Limb (tissue), 2 donors: ENCODE measurements around the gene GDF10.

Experiments
- DNase-seq, 2 donors: peaks; one replicate each; pipeline ENCODE4 v3.0.0-alpha.2; 2016; ENCODE audit errors: extremely low spot score in 2 of 2

GDF10 gene

GRCh38 chr10:47312663-47312995 is 12.6 kb downstream of the GDF10 start:
- DNase-seq = no peak

GRCh38 chr10:47314416-47314970 is 14.5 kb downstream of the GDF10 start:
- DNase-seq = no peak

GRCh38 chr10:47315421-47315820 is 15.4 kb downstream of the GDF10 start:
- no peak for DNase-seq

GRCh38 chr10:47316131-47316530 is 16.1 kb downstream of the GDF10 start:
- no peak for DNase-seq

GRCh38 chr10:47317251-47317650 is 17.3 kb downstream of the GDF10 start:
- DNase-seq = no peak

GRCh38 chr10:47318706-47319105 is 18.7 kb downstream of the GDF10 start:
- DNase-seq = no peak

GRCh38 chr10:47319784-47320183 is 19.8 kb downstream of the GDF10 start:
- no peak for DNase-seq

GRCh38 chr10:47320812-47321211 is 20.8 kb downstream of the GDF10 start:
- no peak for DNase-seq

GRCh38 chr10:47321521-47322195 is 21.7 kb downstream of the GDF10 start:
- no peak for DNase-seq

- no peak for DNase-seq
Observed at GRCh38 chr10:47322300-47323061, 22.5 kb downstream of the GDF10 start, which contains the start of gene GDF2. Gene GDF2, plus strand, starts transcription at chr10:47322454. Its CDS starts 215 bp downstream, at chr10:47322669.

- DNase-seq = no peak
Observed at GRCh38 chr10:47323087-47323486, 23.1 kb downstream of the GDF10 start.

GRCh38 chr10:47323636-47324296 is 23.8 kb downstream of the GDF10 start:
- DNase-seq = no peak

- DNase-seq = no peak
Observed at GRCh38 chr10:47325303-47326291, 25.6 kb downstream of the GDF10 start.

GRCh38 chr10:47326306-47326926 is 26.4 kb downstream of the GDF10 start:
- DNase-seq = no peak

- no peak for DNase-seq
Observed at GRCh38 chr10:47326927-47327330, 26.9 kb downstream of the GDF10 start.

- no peak for DNase-seq
Observed at GRCh38 chr10:47329855-47330254, 29.9 kb downstream of the GDF10 start.

GRCh38 chr10:47330366-47330765 is 30.4 kb downstream of the GDF10 start:
- DNase-seq = no peak

- no peak for DNase-seq
Observed at GRCh38 chr10:47330804-47331203, 30.8 kb downstream of the GDF10 start.

GRCh38 chr10:47331491-47331890 is 31.5 kb downstream of the GDF10 start:
- DNase-seq = no peak

GRCh38 chr10:47331954-47332353 is 32.0 kb downstream of the GDF10 start:
- no peak for DNase-seq

- DNase-seq = no peak
Observed at GRCh38 chr10:47332371-47332770, 32.4 kb downstream of the GDF10 start.
